GM23338 (cell line): ENCODE results near the gene NLRC4.

Experiments used
- CREB1 ChIP-seq: fragments of 250-450 bp; sonication (Bioruptor Pico); IDR thresholded peaks from 2 replicates; pipeline ENCODE4 v1.5.0; 2020; ENCODE audit warnings: low read depth, mild to moderate bottlenecking, moderate library complexity
- CTCF ChIP-seq, 2 experiments: fragments of 200-600 bp in 1 of 2; sonication (generic) in 1 of 2; conservative IDR thresholded peaks; 2 replicates each; pipeline versions ENCODE4 v1.5.1 to v1.6.1; 2016 to 2017; ENCODE audit warnings: antibody characterized with exemption in 2 of 2, low read depth in 2 of 2, mild to moderate bottlenecking in 2 of 2, moderate library complexity in 1 of 2
- EZH2 ChIP-seq: fragments of 200-600 bp; sonication (generic); IDR thresholded peaks from one replicate; pipeline ENCODE4 v1.8.0; 2017; ENCODE audit warnings: antibody characterized with exemption, mild to moderate bottlenecking, low read depth; ENCODE audit not compliant: unreplicated experiment
- EZH2phosphoT487 ChIP-seq: fragments of 200-600 bp; sonication (generic); IDR thresholded peaks from one replicate; pipeline ENCODE4 v1.8.1; 2018; ENCODE audit warnings: antibody characterized with exemption; ENCODE audit not compliant: unreplicated experiment
- JUNB ChIP-seq: IDR thresholded peaks from one replicate; pipeline ENCODE4 v1.6.1; 2016; ENCODE audit warnings: antibody characterized with exemption; ENCODE audit not compliant: unreplicated experiment
- POLR2AphosphoS5 ChIP-seq: IDR thresholded peaks from 2 replicates; pipeline ENCODE4 v1.6.1; 2016; ENCODE audit warnings: antibody characterized with exemption, low read depth
- REST ChIP-seq: IDR thresholded peaks from one replicate; pipeline ENCODE4 v1.6.1; 2018; ENCODE audit warnings: antibody characterized with exemption; ENCODE audit not compliant: unreplicated experiment
- STAT1 ChIP-seq: IDR thresholded peaks from one replicate; pipeline ENCODE4 v1.6.1; 2016; ENCODE audit warnings: antibody characterized with exemption; ENCODE audit not compliant: unreplicated experiment
- ZNF114 ChIP-seq: fragments of 250-450 bp; sonication (Bioruptor Pico); IDR thresholded peaks from 2 replicates; pipeline ENCODE4 v1.5.0; 2020; ENCODE audit warnings: mild to moderate bottlenecking, moderate library complexity

- TF ChIP-seq EZH2 (no peak), CTCF (conservative IDR thresholded peaks at IDR 0.05; ENCODE audit: low read depth in 2 of 2) (no peak), REST (no peak), EZH2phosphoT487 (no peak), POLR2AphosphoS5 (no peak), CREB1 (CRISPR knock-in tag) (no peak), ZNF114 (CRISPR knock-in tag) (no peak), STAT1 (no peak), JUNB (no peak)
Measured at GRCh38 chr2:32274289-32274688, 9.6 kb upstream of the NLRC4 start.
